GM12865 (cell line): ENCODE measurements around the gene LMTK3.

ENCODE experiments used
- DNase-seq: peaks from one replicate; pipeline ENCODE4 v3.0.0; 2010; ENCODE audit warnings: low read depth
- H3K4me3 ChIP-seq: 2 replicates; pipeline ENCODE4 v1.5.1; 2011; ENCODE audit warnings: mild to moderate bottlenecking, low read depth, low read length, control low read depth
- CTCF ChIP-seq: IDR thresholded peaks from 2 replicates; pipeline ENCODE4 v1.5.1; 2011; ENCODE audit warnings: low read length, control low read depth, low read depth, inconsistent platforms; ENCODE audit not compliant: insufficient read depth; ENCODE audit errors: missing control alignments

Gene LMTK3

GRCh38 chr19:48484931-48485612 lies 26.6 kb downstream of the LMTK3 start:
- no peak for TF ChIP-seq CTCF
- no peak overlapping the region for H3K4me3 ChIP-seq
- no peak for DNase-seq

GRCh38 chr19:48484247-48484893 lies 27.3 kb downstream of the LMTK3 start:
- no peak for TF ChIP-seq CTCF
- no peak overlapping the region for H3K4me3 ChIP-seq
- DNase-seq: no peak

GRCh38 chr19:48483301-48483700 lies 28.3 kb downstream of the LMTK3 start:
- no peak overlapping the region for H3K4me3 ChIP-seq
- no peak for DNase-seq
- TF ChIP-seq CTCF: no peak

GRCh38 chr19:48481846-48482639 lies 29.6 kb downstream of the LMTK3 start:
- DNase-seq: no peak
- no peak for TF ChIP-seq CTCF
- H3K4me3 ChIP-seq: no peak overlapping the region

GRCh38 chr19:48480558-48481500 lies 30.8 kb downstream of the LMTK3 start:
- DNase-seq: no peak
- H3K4me3 ChIP-seq: peak overlapping the region; percentile 54
- no peak for TF ChIP-seq CTCF

GRCh38 chr19:48480183-48480557 lies 31.5 kb downstream of the LMTK3 start:
- TF ChIP-seq CTCF: no peak
- peak overlapping the region; percentile 54 for H3K4me3 ChIP-seq
- no peak for DNase-seq
